ENCODE results near the gene REEP3. TPM values are rescaled to one million over a fixed set of nuclear protein-coding genes. Genes with fewer than 3 reads are reported as not detected.
A peak's percentile ranks its signal among the peaks of the same experiment; 100 is the strongest.

Gene REEP3
- total and polyA plus RNA-seq, 2 of the 8 experiments (the other 6 are each of a cell fraction or from before 2014, with no cell fraction given): 5.8 to 31.5 TPM

DNA sequence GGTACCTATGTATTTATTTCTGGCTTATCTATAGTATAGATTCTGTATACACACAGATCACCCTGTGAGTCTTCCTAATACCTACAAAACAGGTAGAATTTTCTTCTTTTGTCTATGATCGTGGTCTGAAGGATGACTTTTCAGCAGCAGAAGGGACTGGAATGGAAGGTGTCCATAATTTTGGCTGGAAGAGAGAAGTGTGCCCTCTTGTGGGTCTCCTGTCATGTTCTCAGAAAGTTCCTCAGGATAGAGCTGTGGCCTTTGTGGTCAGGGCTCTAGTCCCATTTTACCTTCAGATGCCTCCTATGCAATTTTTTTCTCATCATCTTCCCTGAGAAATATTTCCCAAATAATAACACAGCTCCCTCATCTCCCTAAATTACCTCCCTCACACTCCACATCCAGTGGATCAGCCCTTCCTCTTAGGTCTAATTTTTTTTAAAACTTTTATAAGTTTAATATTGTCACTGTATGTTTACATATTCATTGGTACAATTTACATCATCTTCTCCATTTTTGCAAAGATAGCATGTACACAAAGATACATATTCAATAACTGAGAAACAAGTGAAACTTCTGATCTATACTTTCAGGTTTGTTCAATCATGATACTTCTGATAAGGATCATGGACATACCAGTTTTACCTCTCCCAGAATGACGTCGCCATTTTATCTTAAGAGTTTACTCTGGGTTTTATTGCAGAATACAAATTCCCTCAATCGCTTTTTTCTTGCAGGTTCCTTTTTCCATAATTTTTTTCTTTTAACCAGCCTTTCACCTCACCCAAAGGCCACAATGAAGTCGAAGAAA is 112.7 kb downstream of the REEP3 start (continued):
- TF ChIP-seq, protein P1, sequence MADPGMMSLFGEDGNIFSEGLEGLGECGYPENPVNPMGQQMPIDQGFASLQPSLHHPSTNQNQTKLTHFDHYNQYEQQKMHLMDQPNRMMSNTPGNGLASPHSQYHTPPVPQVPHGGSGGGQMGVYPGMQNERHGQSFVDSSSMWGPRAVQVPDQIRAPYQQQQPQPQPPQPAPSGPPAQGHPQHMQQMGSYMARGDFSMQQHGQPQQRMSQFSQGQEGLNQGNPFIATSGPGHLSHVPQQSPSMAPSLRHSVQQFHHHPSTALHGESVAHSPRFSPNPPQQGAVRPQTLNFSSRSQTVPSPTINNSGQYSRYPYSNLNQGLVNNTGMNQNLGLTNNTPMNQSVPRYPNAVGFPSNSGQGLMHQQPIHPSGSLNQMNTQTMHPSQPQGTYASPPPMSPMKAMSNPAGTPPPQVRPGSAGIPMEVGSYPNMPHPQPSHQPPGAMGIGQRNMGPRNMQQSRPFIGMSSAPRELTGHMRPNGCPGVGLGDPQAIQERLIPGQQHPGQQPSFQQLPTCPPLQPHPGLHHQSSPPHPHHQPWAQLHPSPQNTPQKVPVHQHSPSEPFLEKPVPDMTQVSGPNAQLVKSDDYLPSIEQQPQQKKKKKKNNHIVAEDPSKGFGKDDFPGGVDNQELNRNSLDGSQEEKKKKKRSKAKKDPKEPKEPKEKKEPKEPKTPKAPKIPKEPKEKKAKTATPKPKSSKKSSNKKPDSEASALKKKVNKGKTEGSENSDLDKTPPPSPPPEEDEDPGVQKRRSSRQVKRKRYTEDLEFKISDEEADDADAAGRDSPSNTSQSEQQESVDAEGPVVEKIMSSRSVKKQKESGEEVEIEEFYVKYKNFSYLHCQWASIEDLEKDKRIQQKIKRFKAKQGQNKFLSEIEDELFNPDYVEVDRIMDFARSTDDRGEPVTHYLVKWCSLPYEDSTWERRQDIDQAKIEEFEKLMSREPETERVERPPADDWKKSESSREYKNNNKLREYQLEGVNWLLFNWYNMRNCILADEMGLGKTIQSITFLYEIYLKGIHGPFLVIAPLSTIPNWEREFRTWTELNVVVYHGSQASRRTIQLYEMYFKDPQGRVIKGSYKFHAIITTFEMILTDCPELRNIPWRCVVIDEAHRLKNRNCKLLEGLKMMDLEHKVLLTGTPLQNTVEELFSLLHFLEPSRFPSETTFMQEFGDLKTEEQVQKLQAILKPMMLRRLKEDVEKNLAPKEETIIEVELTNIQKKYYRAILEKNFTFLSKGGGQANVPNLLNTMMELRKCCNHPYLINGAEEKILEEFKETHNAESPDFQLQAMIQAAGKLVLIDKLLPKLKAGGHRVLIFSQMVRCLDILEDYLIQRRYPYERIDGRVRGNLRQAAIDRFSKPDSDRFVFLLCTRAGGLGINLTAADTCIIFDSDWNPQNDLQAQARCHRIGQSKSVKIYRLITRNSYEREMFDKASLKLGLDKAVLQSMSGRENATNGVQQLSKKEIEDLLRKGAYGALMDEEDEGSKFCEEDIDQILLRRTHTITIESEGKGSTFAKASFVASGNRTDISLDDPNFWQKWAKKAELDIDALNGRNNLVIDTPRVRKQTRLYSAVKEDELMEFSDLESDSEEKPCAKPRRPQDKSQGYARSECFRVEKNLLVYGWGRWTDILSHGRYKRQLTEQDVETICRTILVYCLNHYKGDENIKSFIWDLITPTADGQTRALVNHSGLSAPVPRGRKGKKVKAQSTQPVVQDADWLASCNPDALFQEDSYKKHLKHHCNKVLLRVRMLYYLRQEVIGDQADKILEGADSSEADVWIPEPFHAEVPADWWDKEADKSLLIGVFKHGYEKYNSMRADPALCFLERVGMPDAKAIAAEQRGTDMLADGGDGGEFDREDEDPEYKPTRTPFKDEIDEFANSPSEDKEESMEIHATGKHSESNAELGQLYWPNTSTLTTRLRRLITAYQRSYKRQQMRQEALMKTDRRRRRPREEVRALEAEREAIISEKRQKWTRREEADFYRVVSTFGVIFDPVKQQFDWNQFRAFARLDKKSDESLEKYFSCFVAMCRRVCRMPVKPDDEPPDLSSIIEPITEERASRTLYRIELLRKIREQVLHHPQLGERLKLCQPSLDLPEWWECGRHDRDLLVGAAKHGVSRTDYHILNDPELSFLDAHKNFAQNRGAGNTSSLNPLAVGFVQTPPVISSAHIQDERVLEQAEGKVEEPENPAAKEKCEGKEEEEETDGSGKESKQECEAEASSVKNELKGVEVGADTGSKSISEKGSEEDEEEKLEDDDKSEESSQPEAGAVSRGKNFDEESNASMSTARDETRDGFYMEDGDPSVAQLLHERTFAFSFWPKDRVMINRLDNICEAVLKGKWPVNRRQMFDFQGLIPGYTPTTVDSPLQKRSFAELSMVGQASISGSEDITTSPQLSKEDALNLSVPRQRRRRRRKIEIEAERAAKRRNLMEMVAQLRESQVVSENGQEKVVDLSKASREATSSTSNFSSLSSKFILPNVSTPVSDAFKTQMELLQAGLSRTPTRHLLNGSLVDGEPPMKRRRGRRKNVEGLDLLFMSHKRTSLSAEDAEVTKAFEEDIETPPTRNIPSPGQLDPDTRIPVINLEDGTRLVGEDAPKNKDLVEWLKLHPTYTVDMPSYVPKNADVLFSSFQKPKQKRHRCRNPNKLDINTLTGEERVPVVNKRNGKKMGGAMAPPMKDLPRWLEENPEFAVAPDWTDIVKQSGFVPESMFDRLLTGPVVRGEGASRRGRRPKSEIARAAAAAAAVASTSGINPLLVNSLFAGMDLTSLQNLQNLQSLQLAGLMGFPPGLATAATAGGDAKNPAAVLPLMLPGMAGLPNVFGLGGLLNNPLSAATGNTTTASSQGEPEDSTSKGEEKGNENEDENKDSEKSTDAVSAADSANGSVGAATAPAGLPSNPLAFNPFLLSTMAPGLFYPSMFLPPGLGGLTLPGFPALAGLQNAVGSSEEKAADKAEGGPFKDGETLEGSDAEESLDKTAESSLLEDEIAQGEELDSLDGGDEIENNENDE (IDR thresholded peaks at IDR 0.05; ENCODE audit: insufficient replicate concordance, low read length): no peak
- TF ChIP-seq SIX5 (IDR thresholded peaks at IDR 0.05; ENCODE audit: low read depth, low read length): no peak
- peak; percentile 59 to 70; a peak in 3 of 4 replicates for TF ChIP-seq RAD21 (IDR thresholded peaks at IDR 0.05 in 1 of 2, conservative IDR thresholded peaks at IDR 0.05 in 1 of 2; ENCODE audit: low read depth in 2 of 2, low read length in 2 of 2)
- no peak for TF ChIP-seq GTF2F1 (IDR thresholded peaks at IDR 0.05; ENCODE audit: borderline replicate concordance, low read depth, low read length)
- TF ChIP-seq CTBP2 (IDR thresholded peaks at IDR 0.05; ENCODE audit: borderline replicate concordance, insufficient read depth, insufficient read length, low read length): no peak
- TF ChIP-seq, protein P2, sequence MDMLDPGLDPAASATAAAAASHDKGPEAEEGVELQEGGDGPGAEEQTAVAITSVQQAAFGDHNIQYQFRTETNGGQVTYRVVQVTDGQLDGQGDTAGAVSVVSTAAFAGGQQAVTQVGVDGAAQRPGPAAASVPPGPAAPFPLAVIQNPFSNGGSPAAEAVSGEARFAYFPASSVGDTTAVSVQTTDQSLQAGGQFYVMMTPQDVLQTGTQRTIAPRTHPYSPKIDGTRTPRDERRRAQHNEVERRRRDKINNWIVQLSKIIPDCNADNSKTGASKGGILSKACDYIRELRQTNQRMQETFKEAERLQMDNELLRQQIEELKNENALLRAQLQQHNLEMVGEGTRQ (IDR thresholded peaks at IDR 0.05; ENCODE audit: low read length): no peak

Data from H1 (cell line).